Measurements from ENCODE around the gene DYRK3.

The DYRK3 gene

DNA sequence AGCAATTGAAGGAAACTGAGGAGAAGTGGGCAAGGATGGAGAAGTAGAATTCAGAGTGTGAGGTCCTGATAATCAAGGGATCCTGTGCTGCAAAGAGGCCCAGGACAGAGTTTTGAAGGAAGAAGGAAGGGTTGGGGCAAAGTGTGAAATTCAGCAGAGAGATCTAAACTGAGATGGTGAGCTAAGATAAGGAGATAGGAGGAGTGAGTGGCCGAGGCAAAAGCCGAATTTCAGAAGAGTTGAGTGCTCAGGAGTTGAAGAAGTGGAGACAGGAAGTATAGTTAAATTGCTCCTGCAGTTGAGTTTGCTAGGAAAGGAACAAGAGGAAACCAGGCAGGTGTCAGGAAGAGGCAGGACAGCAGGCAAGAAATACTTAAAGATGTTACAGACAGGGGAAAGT, 33.0 kb downstream of the DYRK3 start:
- no peak overlapping the region for H3K27ac ChIP-seq (ENCODE audit: poor library complexity, severe bottlenecking)
- no peaks in the 10 kb centered on the region for H3K9me3 ChIP-seq (ENCODE audit: severe bottlenecking)
- H3K4me1 ChIP-seq (ENCODE audit: insufficient read depth, poor library complexity, severe bottlenecking) = no peaks in the 10 kb centered on the region
- DNase-seq (ENCODE audit: low spot score) (no peak), ATAC-seq (ENCODE audit: low read depth) (no peak)
- H3K4me3 ChIP-seq (ENCODE audit: severe bottlenecking) = no peak overlapping the region
- no peaks in the 10 kb centered on the region for H3K36me3 ChIP-seq (ENCODE audit: low read depth)
- TF ChIP-seq, protein P1, sequence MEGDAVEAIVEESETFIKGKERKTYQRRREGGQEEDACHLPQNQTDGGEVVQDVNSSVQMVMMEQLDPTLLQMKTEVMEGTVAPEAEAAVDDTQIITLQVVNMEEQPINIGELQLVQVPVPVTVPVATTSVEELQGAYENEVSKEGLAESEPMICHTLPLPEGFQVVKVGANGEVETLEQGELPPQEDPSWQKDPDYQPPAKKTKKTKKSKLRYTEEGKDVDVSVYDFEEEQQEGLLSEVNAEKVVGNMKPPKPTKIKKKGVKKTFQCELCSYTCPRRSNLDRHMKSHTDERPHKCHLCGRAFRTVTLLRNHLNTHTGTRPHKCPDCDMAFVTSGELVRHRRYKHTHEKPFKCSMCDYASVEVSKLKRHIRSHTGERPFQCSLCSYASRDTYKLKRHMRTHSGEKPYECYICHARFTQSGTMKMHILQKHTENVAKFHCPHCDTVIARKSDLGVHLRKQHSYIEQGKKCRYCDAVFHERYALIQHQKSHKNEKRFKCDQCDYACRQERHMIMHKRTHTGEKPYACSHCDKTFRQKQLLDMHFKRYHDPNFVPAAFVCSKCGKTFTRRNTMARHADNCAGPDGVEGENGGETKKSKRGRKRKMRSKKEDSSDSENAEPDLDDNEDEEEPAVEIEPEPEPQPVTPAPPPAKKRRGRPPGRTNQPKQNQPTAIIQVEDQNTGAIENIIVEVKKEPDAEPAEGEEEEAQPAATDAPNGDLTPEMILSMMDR (IDR thresholded peaks at IDR 0.05; ENCODE audit: poor library complexity, severe bottlenecking) = no peak
- no peaks in the 10 kb centered on the region for H3K27me3 ChIP-seq (ENCODE audit: insufficient read depth, poor library complexity, severe bottlenecking)

DNA sequence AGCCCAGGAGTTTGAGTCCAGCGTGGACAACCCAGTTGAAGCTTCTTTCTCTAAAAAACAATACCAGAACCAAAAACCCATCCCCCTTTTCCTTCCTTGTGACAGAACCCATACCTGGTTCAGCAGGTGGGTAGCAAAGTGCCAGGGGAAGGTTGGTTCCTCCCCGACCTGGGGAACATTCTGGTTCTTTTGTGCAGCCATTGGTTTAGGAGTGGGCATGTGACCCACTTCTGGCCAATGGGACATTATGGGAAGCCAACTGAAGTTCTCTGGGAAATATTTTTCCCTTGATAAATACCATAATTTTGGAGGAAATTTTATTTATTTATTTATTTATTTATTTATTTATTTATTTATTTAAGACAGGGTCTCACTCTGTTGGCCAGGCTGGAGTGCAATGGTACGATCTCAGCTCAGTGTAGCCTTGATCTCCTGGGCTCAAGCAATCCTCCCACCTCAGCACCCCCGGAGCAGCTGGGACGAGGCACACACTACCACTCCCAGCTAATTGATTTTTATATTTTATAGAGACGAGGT, 33.6 kb downstream of the DYRK3 start:
- Histone ChIP-seq H3K36me3 (ENCODE audit: low read depth) (no peaks in the 10 kb centered on the region), H3K4me3 (ENCODE audit: severe bottlenecking) (no peak overlapping the region), H3K9me3 (ENCODE audit: severe bottlenecking) (no peaks in the 10 kb centered on the region), H3K4me1 (ENCODE audit: insufficient read depth, poor library complexity, severe bottlenecking) (no peaks in the 10 kb centered on the region), H3K27ac (ENCODE audit: poor library complexity, severe bottlenecking) (no peak overlapping the region), H3K27me3 (ENCODE audit: insufficient read depth, poor library complexity, severe bottlenecking) (no peaks in the 10 kb centered on the region)
- DNase-seq (ENCODE audit: low spot score) = no peak
- TF ChIP-seq, protein P1 (IDR thresholded peaks at IDR 0.05; ENCODE audit: poor library complexity, severe bottlenecking) = no peak
- no peak for ATAC-seq (ENCODE audit: low read depth)

DNA sequence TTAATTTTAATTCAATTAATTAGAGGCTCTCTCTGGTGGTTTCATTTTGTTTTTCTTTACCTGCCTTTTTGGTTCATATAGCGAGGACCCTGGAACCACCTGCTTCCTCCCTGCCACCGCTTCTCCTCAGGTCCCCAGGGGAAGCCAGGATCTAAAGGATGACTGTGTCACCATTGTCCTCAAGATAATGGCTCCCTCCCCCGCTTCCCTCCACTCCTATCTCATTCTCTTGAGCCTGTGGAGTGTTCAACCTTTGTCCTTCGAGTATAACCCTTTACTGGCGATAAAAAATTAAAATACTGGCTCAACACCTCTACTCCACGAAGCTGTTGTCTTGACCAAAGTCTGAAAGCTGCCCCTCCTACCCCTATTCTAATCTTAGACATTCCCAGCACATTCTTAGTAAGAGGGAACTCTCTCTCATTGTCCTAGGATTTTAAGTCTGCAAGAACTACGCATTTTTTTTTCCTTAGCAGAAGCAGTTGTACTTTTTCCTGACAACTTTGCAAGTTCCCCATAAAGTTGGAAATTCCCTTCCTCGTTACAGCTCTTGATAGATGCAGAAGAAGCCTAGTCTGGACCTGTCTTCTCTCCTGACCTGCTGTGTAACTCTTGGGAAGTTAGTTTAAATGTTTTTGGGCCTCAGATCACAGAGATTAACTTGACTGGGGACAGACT, 36.8 kb downstream of the DYRK3 start:
- H3K36me3 ChIP-seq (ENCODE audit: low read depth) = no peaks in the 10 kb centered on the region
- peaks cover 11% of the 10 kb centered on the region for H3K4me1 ChIP-seq (ENCODE audit: insufficient read depth, poor library complexity, severe bottlenecking)
- DNase-seq (ENCODE audit: low spot score) (no peak), ATAC-seq (ENCODE audit: low read depth) (no peak)
- TF ChIP-seq, protein P1 (IDR thresholded peaks at IDR 0.05; ENCODE audit: poor library complexity, severe bottlenecking) = no peak
- H3K27me3 ChIP-seq (ENCODE audit: insufficient read depth, poor library complexity, severe bottlenecking) = no peaks in the 10 kb centered on the region
- H3K9me3 ChIP-seq (ENCODE audit: severe bottlenecking) = no peaks in the 10 kb centered on the region
- no peak overlapping the region for H3K27ac ChIP-seq (ENCODE audit: poor library complexity, severe bottlenecking)
- H3K4me3 ChIP-seq (ENCODE audit: severe bottlenecking) = no peak overlapping the region

DNA sequence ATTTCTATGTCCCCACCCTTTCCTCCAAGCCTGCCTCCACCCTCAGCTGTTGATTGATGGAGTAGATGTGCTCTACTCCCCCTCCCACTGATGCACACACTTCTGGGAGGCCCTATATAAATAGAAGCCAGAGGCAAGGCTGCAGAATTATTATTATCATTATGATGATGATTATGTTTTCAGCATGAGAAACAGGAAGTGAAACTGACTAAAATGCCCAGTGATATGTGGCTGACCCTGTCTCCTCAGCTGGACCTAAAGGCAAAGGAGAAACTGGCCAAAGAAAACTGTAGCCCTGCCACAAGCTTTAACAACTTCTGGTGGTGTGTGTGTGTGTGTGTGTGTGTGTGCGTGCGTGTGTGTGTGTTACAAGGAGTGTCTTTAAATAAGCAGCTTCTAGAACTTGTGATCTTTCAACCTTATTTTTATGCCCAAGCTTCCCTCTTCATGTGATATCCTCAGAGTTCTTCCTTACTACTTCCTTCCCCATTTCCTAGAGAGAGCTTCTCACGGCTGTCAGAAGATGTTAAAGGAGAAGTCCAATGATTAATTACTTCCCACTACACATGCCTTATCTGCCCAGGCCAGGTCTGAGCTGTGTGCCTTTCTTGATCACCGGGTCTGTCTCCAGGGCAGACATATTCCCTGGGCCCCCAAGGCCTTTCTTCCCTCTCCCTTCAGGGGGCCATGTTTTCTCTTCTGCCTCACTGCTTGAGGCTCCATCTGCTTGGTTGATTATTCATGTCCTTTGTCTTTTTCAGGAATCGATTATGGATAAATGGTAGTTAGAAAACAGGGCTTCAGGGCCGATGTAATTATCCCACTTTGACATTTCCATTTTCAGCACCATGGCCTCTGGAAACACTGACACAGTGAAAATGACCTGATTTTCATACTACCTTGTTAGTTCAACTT, 37.8 kb downstream of the DYRK3 start:
- Histone ChIP-seq H3K27me3 (ENCODE audit: insufficient read depth, poor library complexity, severe bottlenecking) (no peaks in the 10 kb centered on the region), H3K9me3 (ENCODE audit: severe bottlenecking) (no peaks in the 10 kb centered on the region), H3K4me3 (ENCODE audit: severe bottlenecking) (no peak overlapping the region), H3K4me1 (ENCODE audit: insufficient read depth, poor library complexity, severe bottlenecking) (peaks cover 11% of the 10 kb centered on the region), H3K27ac (ENCODE audit: poor library complexity, severe bottlenecking) (no peak overlapping the region), H3K36me3 (ENCODE audit: low read depth) (no peaks in the 10 kb centered on the region)
- no peak for ATAC-seq (ENCODE audit: low read depth)
- DNase-seq (ENCODE audit: low spot score) = no peak
- TF ChIP-seq, protein P1 (IDR thresholded peaks at IDR 0.05; ENCODE audit: poor library complexity, severe bottlenecking) = no peak

Data from RWPE2 (cell line).